Measurements from ENCODE around the gene TMEM18. TPM values are rescaled to one million over a fixed set of nuclear protein-coding genes. Genes with fewer than 3 reads are reported as not detected.

The TMEM18 gene
- total RNA-seq, 1 experiment from 2014 or later: 49.6 TPM

GRCh38 chr2:627926-628560, 49.2 kb downstream of the TMEM18 start:
- ChIA-PET POLR2A (no interaction called here), CTCF (no interaction called here)
- no TSS peak for BruUV-seq (replicated peaks)
- Histone ChIP-seq H3K36me3 (ENCODE audit: control insufficient read depth, insufficient read depth, low read length) (no peaks in the 10 kb centered on the region), H3K4me1 (ENCODE audit: control insufficient read depth, insufficient read depth, low read length) (peaks cover 3% of the 10 kb centered on the region; the same call in 1 of the 2 replicates), H3K9me3 (ENCODE audit: control insufficient read depth, insufficient read depth, low read depth, low read length) (no peaks in the 10 kb centered on the region), H3K27ac (ENCODE audit: low read length) (no peak overlapping the region), H3K27me3 (ENCODE audit: control insufficient read depth, insufficient read depth, low read length) (peaks cover 2% of the 10 kb centered on the region; the same call in 1 of the 2 replicates), H3K4me3 (ENCODE audit: low read depth in 2 of 2, low read length in 2 of 2) (peak overlapping the region in 1 of 2 experiments; percentile 57; a peak in 2 of 4 replicates)
- intact Hi-C loops (cut with micrococcal nuclease; ENCODE audit: unreplicated experiment) (no loop called here), in situ Hi-C loops (cut with HindIII; ENCODE audit: low pct_unique_long_range_greater_than_20kb, low sequenced_read_pairs) (no loop called here)
- TF ChIP-seq POLR2AphosphoS5 (IDR thresholded peaks at IDR 0.05; ENCODE audit: low read depth, low read length) (no peak), TCF7L2 (IDR thresholded peaks at IDR 0.05; ENCODE audit: low read depth, low read length) (no peak), REST (IDR thresholded peaks at IDR 0.05; ENCODE audit: insufficient read depth in 1 of 2, low read depth in 2 of 2, low read length in 1 of 2) (no peak), CTCF (IDR thresholded peaks at IDR 0.05) (no peak), SIN3A (IDR thresholded peaks at IDR 0.05; ENCODE audit: borderline replicate concordance, insufficient read depth, low read depth, low read length) (no peak)
- DNase-seq (ENCODE audit: low read depth, low spot score) (no peak), ATAC-seq (no peak)

GRCh38 chr2:627340-627709, 49.9 kb downstream of the TMEM18 start:
- BruUV-seq (replicated peaks): no TSS peak
- Histone ChIP-seq H3K9me3 (ENCODE audit: control insufficient read depth, insufficient read depth, low read depth, low read length) (no peaks in the 10 kb centered on the region), H3K27me3 (ENCODE audit: control insufficient read depth, insufficient read depth, low read length) (peaks cover 2% of the 10 kb centered on the region; the same call in 1 of the 2 replicates), H3K4me1 (ENCODE audit: control insufficient read depth, insufficient read depth, low read length) (peaks cover 3% of the 10 kb centered on the region; the same call in 1 of the 2 replicates), H3K36me3 (ENCODE audit: control insufficient read depth, insufficient read depth, low read length) (no peaks in the 10 kb centered on the region), H3K27ac (ENCODE audit: low read length) (no peak overlapping the region), H3K4me3 (ENCODE audit: low read depth in 2 of 2, low read length in 2 of 2) (no peak overlapping the region)
- DNase-seq (ENCODE audit: low read depth, low spot score): no peak
- intact Hi-C loops (cut with micrococcal nuclease; ENCODE audit: unreplicated experiment) (no loop called here), in situ Hi-C loops (cut with HindIII; ENCODE audit: low pct_unique_long_range_greater_than_20kb, low sequenced_read_pairs) (no loop called here)
- POLR2A ChIA-PET: no interaction called here
- CTCF ChIA-PET: no interaction called here
- ATAC-seq: no peak
- no peak for TF ChIP-seq SIN3A (IDR thresholded peaks at IDR 0.05; ENCODE audit: borderline replicate concordance, insufficient read depth, low read depth, low read length)
